HEK293 (cell line): ENCODE measurements around the gene NDUFV1.

Experiments used
- BCL11B ChIP-seq: fragments of 450-650 bp; formaldehyde crosslinking; IDR thresholded peaks from 2 replicates; pipeline ENCODE4 v1.5.1; 2016; ENCODE audit warnings: low read depth, missing biosample characterization, missing genetic modification characterization
- ELK4 ChIP-seq: IDR thresholded peaks from 2 replicates; pipeline ENCODE4 v1.6.1; 2011; ENCODE audit warnings: mild to moderate bottlenecking, low read depth, low read length, borderline replicate concordance
- GLIS1 ChIP-seq: fragments of 450-650 bp; formaldehyde crosslinking; IDR thresholded peaks from 2 replicates; pipeline ENCODE4 v1.5.1; 2016; ENCODE audit warnings: missing biosample characterization, missing genetic modification characterization
- GLIS2 ChIP-seq: fragments of 450-650 bp; formaldehyde crosslinking; IDR thresholded peaks from 2 replicates; pipeline ENCODE4 v1.5.1; 2016; ENCODE audit warnings: missing biosample characterization, missing genetic modification characterization
- INSM2 ChIP-seq: fragments of 450-650 bp; formaldehyde crosslinking; IDR thresholded peaks from 2 replicates; pipeline ENCODE4 v1.5.1; 2016; ENCODE audit warnings: missing biosample characterization, missing genetic modification characterization
- KLF1 ChIP-seq: fragments of 450-650 bp; formaldehyde crosslinking; IDR thresholded peaks from 2 replicates; pipeline ENCODE4 v1.5.1; 2016; ENCODE audit warnings: missing biosample characterization, missing genetic modification characterization
- PATZ1 ChIP-seq: fragments of 450-650 bp; formaldehyde crosslinking; IDR thresholded peaks from 2 replicates; pipeline ENCODE4 v1.5.1; 2016; ENCODE audit warnings: missing biosample characterization, missing genetic modification characterization
- PRDM10 ChIP-seq: fragments of 450-650 bp; formaldehyde crosslinking; IDR thresholded peaks from 2 replicates; pipeline ENCODE4 v1.5.1; 2016; ENCODE audit warnings: missing biosample characterization, missing genetic modification characterization
- SALL2 ChIP-seq: fragments of 450-650 bp; formaldehyde crosslinking; IDR thresholded peaks from 2 replicates; pipeline ENCODE4 v1.5.0; 2017; ENCODE audit warnings: missing biosample characterization, mild to moderate bottlenecking, missing genetic modification characterization, borderline replicate concordance
- SP2 ChIP-seq: fragments of 450-650 bp; formaldehyde crosslinking; IDR thresholded peaks from 2 replicates; pipeline ENCODE4 v1.5.1; 2016; ENCODE audit warnings: missing biosample characterization, missing genetic modification characterization
- ZBTB21 ChIP-seq: fragments of 450-650 bp; formaldehyde crosslinking; IDR thresholded peaks from 2 replicates; pipeline ENCODE4 v1.5.1; 2017; ENCODE audit warnings: missing biosample characterization, missing genetic modification characterization
- ZBTB26 ChIP-seq: fragments of 450-650 bp; formaldehyde crosslinking; optimal IDR thresholded peaks from 2 replicates; pipeline ENCODE3; 2016; ENCODE audit warnings: missing biosample characterization, mild to moderate bottlenecking, missing genetic modification characterization
- ZEB2 ChIP-seq: fragments of 450-650 bp; formaldehyde crosslinking; IDR thresholded peaks from 2 replicates; pipeline ENCODE4 v1.5.1; 2016; ENCODE audit warnings: missing biosample characterization, missing genetic modification characterization
- ZNF114 ChIP-seq: fragments of 450-650 bp; formaldehyde crosslinking; IDR thresholded peaks from 2 replicates; pipeline ENCODE4 v1.5.0; 2017; ENCODE audit warnings: missing biosample characterization, missing genetic modification characterization
- ZNF132 ChIP-seq: fragments of 450-650 bp; formaldehyde crosslinking; IDR thresholded peaks from 2 replicates; pipeline ENCODE4 v1.5.1; 2017; ENCODE audit warnings: missing biosample characterization, missing genetic modification characterization, borderline replicate concordance
- ZNF175 ChIP-seq: fragments of 450-650 bp; formaldehyde crosslinking; IDR thresholded peaks from 2 replicates; pipeline ENCODE4 v1.5.1; 2016; ENCODE audit warnings: missing biosample characterization, missing genetic modification characterization
- ZNF223 ChIP-seq: fragments of 450-650 bp; formaldehyde crosslinking; IDR thresholded peaks from 2 replicates; pipeline ENCODE4 v1.5.1; 2016; ENCODE audit warnings: missing biosample characterization, missing genetic modification characterization
- ZNF239 ChIP-seq: fragments of 450-650 bp; formaldehyde crosslinking; IDR thresholded peaks from 2 replicates; pipeline ENCODE4 v1.5.1; 2016; ENCODE audit warnings: missing biosample characterization, missing genetic modification characterization
- ZNF335 ChIP-seq: fragments of 450-650 bp; formaldehyde crosslinking; conservative IDR thresholded peaks from 2 replicates; pipeline ENCODE4 v1.5.1; 2016; ENCODE audit warnings: missing biosample characterization, missing genetic modification characterization
- ZNF391 ChIP-seq: fragments of 450-650 bp; formaldehyde crosslinking; IDR thresholded peaks from 2 replicates; pipeline ENCODE4 v1.5.1; 2016; ENCODE audit warnings: low read depth, missing biosample characterization, missing genetic modification characterization, borderline replicate concordance
- ZNF449 ChIP-seq: fragments of 450-650 bp; formaldehyde crosslinking; IDR thresholded peaks from 2 replicates; pipeline ENCODE4 v1.5.1; 2017; ENCODE audit warnings: missing biosample characterization, mild to moderate bottlenecking, missing genetic modification characterization, moderate library complexity
- ZNF48 ChIP-seq: fragments of 450-650 bp; formaldehyde crosslinking; IDR thresholded peaks from 2 replicates; pipeline ENCODE4 v1.5.1; 2016; ENCODE audit warnings: missing biosample characterization, missing genetic modification characterization
- ZNF501 ChIP-seq: fragments of 450-650 bp; formaldehyde crosslinking; IDR thresholded peaks from 2 replicates; pipeline ENCODE4 v1.5.1; 2016; ENCODE audit warnings: missing biosample characterization, missing genetic modification characterization
- ZNF514 ChIP-seq: fragments of 450-650 bp; formaldehyde crosslinking; IDR thresholded peaks from 2 replicates; pipeline ENCODE4 v1.5.1; 2016; ENCODE audit warnings: missing biosample characterization, missing genetic modification characterization
- ZNF580 ChIP-seq: fragments of 450-650 bp; formaldehyde crosslinking; IDR thresholded peaks from 2 replicates; pipeline ENCODE4 v1.5.1; 2016; ENCODE audit warnings: missing biosample characterization, missing genetic modification characterization
- ZNF585B ChIP-seq: fragments of 450-650 bp; formaldehyde crosslinking; IDR thresholded peaks from 2 replicates; pipeline ENCODE4 v1.5.1; 2016; ENCODE audit warnings: missing biosample characterization, missing genetic modification characterization
- ZNF596 ChIP-seq: fragments of 450-650 bp; IDR thresholded peaks from 2 replicates; pipeline ENCODE4 v1.5.0; 2018; ENCODE audit warnings: missing biosample characterization, mild to moderate bottlenecking, missing genetic modification characterization, moderate library complexity
- ZNF621 ChIP-seq: fragments of 450-650 bp; formaldehyde crosslinking; IDR thresholded peaks from 2 replicates; pipeline ENCODE4 v1.5.1; 2017; ENCODE audit warnings: missing biosample characterization, missing genetic modification characterization
- ZNF837 ChIP-seq: fragments of 450-650 bp; formaldehyde crosslinking; IDR thresholded peaks from 2 replicates; pipeline ENCODE4 v1.5.1; 2016; ENCODE audit warnings: missing biosample characterization, missing genetic modification characterization

Gene NDUFV1

GRCh38 chr11:67606492-67607295 lies at the start of gene NDUFV1 (continued):
- TF ChIP-seq ZNF132 (no peak), ZNF585B (tag by site-specific recombination) (no peak), BCL11B (tag by site-specific recombination) (no peak), ZNF449 (tag by site-specific recombination) (no peak), ZNF239 (tag by site-specific recombination) (no peak), ZEB2 (tag by site-specific recombination) (peak; percentile 76), KLF1 (tag by site-specific recombination) (no peak), ZBTB26 (peak; percentile 96), ZNF580 (tag by site-specific recombination) (no peak), ZNF114 (no peak), ZNF514 (no peak), ZNF335 (peak; percentile 98), SP2 (peak; percentile 96), ZNF48 (tag by site-specific recombination) (no peak), SALL2 (tag by site-specific recombination) (no peak), ZNF621 (tag by site-specific recombination) (no peak), PRDM10 (no peak), GLIS2 (tag by site-specific recombination) (0 out of 2 replicates have a peak, but pooled peaks have one; percentile 20), ZNF175 (tag by site-specific recombination) (no peak), ELK4 (no peak), ZBTB21 (tag by site-specific recombination) (peak; percentile 89), ZNF223 (tag by site-specific recombination) (no peak), ZNF837 (tag by site-specific recombination) (no peak), PATZ1 (tag by site-specific recombination) (peak; percentile 40; the same call in 1 of the 2 replicates), ZNF391 (tag by site-specific recombination) (peak; percentile 37; the same call in 1 of the 2 replicates), GLIS1 (tag by site-specific recombination) (peak; percentile 26), ZNF501 (tag by site-specific recombination) (peak; percentile 66; the same call in 1 of the 2 replicates), INSM2 (tag by site-specific recombination) (no peak), ZNF596 (tag by site-specific recombination) (no peak)
